ENCODE results near the gene NRG3. TPM values are rescaled to one million over a fixed set of nuclear protein-coding genes. Genes with fewer than 3 reads are reported as not detected.

The NRG3 gene
- total RNA-seq, 1 donor from 2014 or later, result 0.74 TPM

GRCh38 chr10:83012866-83013265 lies 1137.9 kb downstream of the NRG3 start:
- DNase-seq (ENCODE audit: low spot score in 2 of 2, unreplicated experiment in 2 of 2), result no peak
- Mint-ChIP-seq H3K27ac (peak overlapping the region; percentile 45), H3K27me3 (ENCODE audit: low read depth) (no peaks in the 10 kb centered on the region), H3K4me3 (no peak overlapping the region), H3K9me3 (no peaks in the 10 kb centered on the region), H3K36me3 (no peaks in the 10 kb centered on the region), H3K4me1 (peaks cover 27% of the 10 kb centered on the region)
- TF ChIP-seq CTCF (IDR thresholded peaks at IDR 0.05; ENCODE audit: unreplicated experiment), result no peak

- Mint-ChIP-seq H3K27me3 (ENCODE audit: low read depth) (no peaks in the 10 kb centered on the region), H3K4me3 (no peak overlapping the region), H3K27ac (no peak overlapping the region), H3K9me3 (peaks cover 18% of the 10 kb centered on the region), H3K4me1 (peaks cover 25% of the 10 kb centered on the region), H3K36me3 (peaks cover 3% of the 10 kb centered on the region)
- DNase-seq (ENCODE audit: low spot score in 2 of 2, unreplicated experiment in 2 of 2), result no peak
- TF ChIP-seq CTCF (IDR thresholded peaks at IDR 0.05; ENCODE audit: unreplicated experiment), result no peak
Measured at GRCh38 chr10:83017076-83017867, 1142.3 kb downstream of the NRG3 start.

- Mint-ChIP-seq H3K4me3 (no peak overlapping the region), H3K4me1 (peaks cover 12% of the 10 kb centered on the region), H3K27me3 (ENCODE audit: low read depth) (no peaks in the 10 kb centered on the region), H3K36me3 (peaks cover 4% of the 10 kb centered on the region), H3K27ac (peak overlapping the region; percentile 36), H3K9me3 (peaks cover 30% of the 10 kb centered on the region)
- no peak for DNase-seq (ENCODE audit: low spot score in 2 of 2, unreplicated experiment in 2 of 2)
- no peak for TF ChIP-seq CTCF (IDR thresholded peaks at IDR 0.05; ENCODE audit: unreplicated experiment)
Measured at GRCh38 chr10:83023662-83024061, 1148.7 kb downstream of the NRG3 start.

Measured in mesothelial cell of epicardium (in vitro differentiated cells).